ENCODE measurements around the gene SLC10A4.

GRCh38 chr4:48499551-48500066, 16.5 kb downstream of the SLC10A4 start:
- TF ChIP-seq POLR2A (IDR thresholded peaks at IDR 0.05) (no peak), CTCF (IDR thresholded peaks at IDR 0.05) (no peak)

Measured in prostate gland (tissue), 2 donors.